Vagina (tissue), 2 donors: Measurements from ENCODE around the gene ABCB10.
"Not testable (repeated sequence)": the region's sequence is repeated elsewhere in the genome, so short reads cannot be mapped to it uniquely, and the experiment has no call there.

Experiments used
- CTCF ChIP-seq, 3 experiments: fragments of 450-650 bp in 2 of 3; fragments of 200-600 bp in 1 of 3; sonication (generic) in 1 of 3; IDR thresholded peaks; one replicate each; pipeline ENCODE4 v1.5.1; 2017 to 2019; ENCODE audit warnings: antibody characterized with exemption in 3 of 3, mild to moderate bottlenecking in 2 of 3, moderate library complexity in 2 of 3
- POLR2A ChIP-seq, 2 donors: fragments of 450-650 bp; IDR thresholded peaks; one replicate each; pipeline ENCODE4 v1.6.1; 2017; ENCODE audit warnings: antibody characterized with exemption in 2 of 2, mild to moderate bottlenecking in 2 of 2, moderate library complexity in 2 of 2

GRCh38 chr1:229511201-229511600 is 47.3 kb downstream of the ABCB10 start:
- not testable (repeated sequence) for TF ChIP-seq POLR2A, CTCF (IDR thresholded peaks at IDR 0.05)
